ENCODE measurements around the gene CKLF. TPM values are rescaled to one million over a fixed set of nuclear protein-coding genes. Genes with fewer than 3 reads are reported as not detected.

Gene CKLF
- total and polyA plus RNA-seq, 2 donors (not counting 1 experiment from before 2014, with no cell fraction given) = 30.4 to 53.6 TPM

- Histone ChIP-seq H3K36me3 (replicated peaks in 1 of 2; ENCODE audit: control extremely low read depth in 1 of 2, control insufficient read depth in 1 of 2, extremely low read depth in 1 of 2, insufficient read depth in 2 of 2, low read length in 1 of 2) (peaks cover 0 to 4% of the 10 kb centered on the region in 2 experiments), H3K9me3 (ENCODE audit: control extremely low read depth in 1 of 3, control insufficient read depth in 2 of 3, insufficient read depth in 1 of 3, low read length in 2 of 3) (no peaks in the 10 kb centered on the region), H3K9ac (ENCODE audit: low read length) (no peak overlapping the region), H3K79me2 (ENCODE audit: control insufficient read depth, insufficient read depth, low read length) (no peaks in the 10 kb centered on the region), H3K27me3 (replicated peaks in 1 of 4; ENCODE audit: control extremely low read depth in 1 of 4, control insufficient read depth in 3 of 4, insufficient read depth in 4 of 4, low read length in 3 of 4) (peaks cover 0 to 13% (median 5%) of the 10 kb centered on the region in 4 experiments), H3K4me3 (ENCODE audit: control extremely low read depth in 1 of 5, extremely low read depth in 1 of 5, insufficient read depth in 1 of 5, low read depth in 2 of 5, low read length in 4 of 5) (no peak overlapping the region), H3K27ac (ENCODE audit: low read length in 2 of 2) (no peak overlapping the region), H4K20me1 (ENCODE audit: control insufficient read depth, insufficient read depth, low read length, poor library complexity, severe bottlenecking) (peaks cover 20% of the 10 kb centered on the region), H2AFZ (ENCODE audit: insufficient read depth, low read depth, low read length, poor library complexity, severe bottlenecking) (no peak overlapping the region), H3K4me1 (ENCODE audit: control insufficient read depth in 2 of 2, insufficient read depth in 2 of 2, low read length in 2 of 2) (peaks cover 13% of the 10 kb centered on the region in 2 donors), H3K4me2 (replicated peaks; ENCODE audit: low read depth, low read length, poor library complexity, severe bottlenecking) (no peak overlapping the region)
- Mint-ChIP-seq H3K27me3 (peaks cover 12% of the 10 kb centered on the region), H3K27ac (no peak overlapping the region), H3K4me1 (peaks cover 9% of the 10 kb centered on the region), H3K4me3 (no peak overlapping the region), H3K9me3 (ENCODE audit: insufficient read depth) (no peaks in the 10 kb centered on the region)
- ATAC-seq (ENCODE audit: low read depth) = no peak
- no peak for TF ChIP-seq EZH2 (IDR thresholded peaks at IDR 0.05; ENCODE audit: borderline replicate concordance, insufficient read depth, low read depth, low read length, poor library complexity, severe bottlenecking)
- TF ChIP-seq, protein P1, sequence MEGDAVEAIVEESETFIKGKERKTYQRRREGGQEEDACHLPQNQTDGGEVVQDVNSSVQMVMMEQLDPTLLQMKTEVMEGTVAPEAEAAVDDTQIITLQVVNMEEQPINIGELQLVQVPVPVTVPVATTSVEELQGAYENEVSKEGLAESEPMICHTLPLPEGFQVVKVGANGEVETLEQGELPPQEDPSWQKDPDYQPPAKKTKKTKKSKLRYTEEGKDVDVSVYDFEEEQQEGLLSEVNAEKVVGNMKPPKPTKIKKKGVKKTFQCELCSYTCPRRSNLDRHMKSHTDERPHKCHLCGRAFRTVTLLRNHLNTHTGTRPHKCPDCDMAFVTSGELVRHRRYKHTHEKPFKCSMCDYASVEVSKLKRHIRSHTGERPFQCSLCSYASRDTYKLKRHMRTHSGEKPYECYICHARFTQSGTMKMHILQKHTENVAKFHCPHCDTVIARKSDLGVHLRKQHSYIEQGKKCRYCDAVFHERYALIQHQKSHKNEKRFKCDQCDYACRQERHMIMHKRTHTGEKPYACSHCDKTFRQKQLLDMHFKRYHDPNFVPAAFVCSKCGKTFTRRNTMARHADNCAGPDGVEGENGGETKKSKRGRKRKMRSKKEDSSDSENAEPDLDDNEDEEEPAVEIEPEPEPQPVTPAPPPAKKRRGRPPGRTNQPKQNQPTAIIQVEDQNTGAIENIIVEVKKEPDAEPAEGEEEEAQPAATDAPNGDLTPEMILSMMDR (IDR thresholded peaks at IDR 0.05) = no peak
- ChIA-PET CTCF (no interaction called here), POLR2A (no interaction called here)
- DNase-seq = no peak
- intact Hi-C loops (cut with micrococcal nuclease) = no loop called here
- WGBS (ENCODE audit: insufficient coverage) = 96% methylated on average over 14 of the region's 14 CpGs
Measured at GRCh38 chr16:66612422-66612821, 60.0 kb downstream of the CKLF start.

GRCh38 chr16:66614161-66614802 lies 61.9 kb downstream of the CKLF start:
- Histone ChIP-seq H3K27ac (ENCODE audit: low read length in 2 of 2) (no peak overlapping the region), H4K20me1 (ENCODE audit: control insufficient read depth, insufficient read depth, low read length, poor library complexity, severe bottlenecking) (peaks cover 3% of the 10 kb centered on the region), H3K4me2 (replicated peaks; ENCODE audit: low read depth, low read length, poor library complexity, severe bottlenecking) (no peak overlapping the region), H3K79me2 (ENCODE audit: control insufficient read depth, insufficient read depth, low read length) (no peaks in the 10 kb centered on the region), H3K9me3 (ENCODE audit: control extremely low read depth in 1 of 3, control insufficient read depth in 2 of 3, insufficient read depth in 1 of 3, low read length in 2 of 3) (no peaks in the 10 kb centered on the region), H3K27me3 (replicated peaks in 1 of 4; ENCODE audit: control extremely low read depth in 1 of 4, control insufficient read depth in 3 of 4, insufficient read depth in 4 of 4, low read length in 3 of 4) (peaks cover 0 to 7% (median 2%) of the 10 kb centered on the region in 4 experiments), H3K4me3 (ENCODE audit: control extremely low read depth in 1 of 5, extremely low read depth in 1 of 5, insufficient read depth in 1 of 5, low read depth in 2 of 5, low read length in 4 of 5) (no peak overlapping the region), H3K4me1 (ENCODE audit: control insufficient read depth in 2 of 2, insufficient read depth in 2 of 2, low read length in 2 of 2) (no peaks in the 10 kb centered on the region), H2AFZ (ENCODE audit: insufficient read depth, low read depth, low read length, poor library complexity, severe bottlenecking) (no peak overlapping the region), H3K36me3 (replicated peaks in 1 of 2; ENCODE audit: control extremely low read depth in 1 of 2, control insufficient read depth in 1 of 2, extremely low read depth in 1 of 2, insufficient read depth in 2 of 2, low read length in 1 of 2) (peaks cover 0 to 4% of the 10 kb centered on the region in 2 experiments), H3K9ac (ENCODE audit: low read length) (no peak overlapping the region)
- Mint-ChIP-seq H3K4me1 (no peaks in the 10 kb centered on the region), H3K27ac (no peak overlapping the region), H3K9me3 (ENCODE audit: insufficient read depth) (no peaks in the 10 kb centered on the region), H3K4me3 (no peak overlapping the region), H3K27me3 (peaks cover 19% of the 10 kb centered on the region)
- intact Hi-C loops (cut with micrococcal nuclease) = no loop called here
- CTCF ChIA-PET = interaction anchor here (1.6 kb wide), 1 partner anchor 133 kb away, joined by 3 read pairs; no protein-coding TSS in a partner anchor
- POLR2A ChIA-PET = no interaction called here
- no peak for ATAC-seq (ENCODE audit: low read depth)
- DNase-seq = no peak
- TF ChIP-seq, protein P1 (IDR thresholded peaks at IDR 0.05) = no peak
- no peak for TF ChIP-seq EZH2 (IDR thresholded peaks at IDR 0.05; ENCODE audit: borderline replicate concordance, insufficient read depth, low read depth, low read length, poor library complexity, severe bottlenecking)
- 95% methylated on average over 3 of the region's 12 CpGs for WGBS (ENCODE audit: insufficient coverage)
